ENCODE measurements around the gene PARK7.

DNA sequence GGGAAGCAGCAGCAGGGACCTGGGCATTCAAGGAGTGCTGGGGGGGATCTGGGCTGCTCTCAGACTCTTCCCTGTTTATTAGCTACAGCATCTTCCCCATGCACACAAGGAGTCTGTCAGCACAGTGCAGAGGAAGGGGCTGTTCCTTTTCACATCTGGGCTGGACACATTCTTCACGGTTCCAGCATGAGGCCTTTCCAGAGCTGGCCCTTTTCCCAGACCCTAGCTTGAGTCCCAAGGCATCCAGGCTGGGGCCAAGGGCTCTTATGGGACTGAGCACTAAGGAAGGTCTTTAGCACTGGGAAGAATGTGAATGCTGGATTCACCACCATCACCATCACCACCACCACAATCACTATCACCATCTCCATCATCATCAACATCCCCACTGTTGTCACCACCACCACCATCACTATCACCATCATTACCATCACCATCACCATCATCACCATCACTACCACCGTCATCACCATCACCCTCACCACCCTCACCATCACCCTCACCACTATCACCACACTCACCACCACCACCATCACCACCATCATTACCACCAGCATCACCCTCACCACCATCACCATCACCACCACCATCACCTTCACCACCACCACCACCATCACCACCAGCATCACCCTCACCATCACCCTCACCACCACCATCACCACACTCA lies 28.4 kb downstream of the PARK7 start:
- TF ChIP-seq, protein P1, sequence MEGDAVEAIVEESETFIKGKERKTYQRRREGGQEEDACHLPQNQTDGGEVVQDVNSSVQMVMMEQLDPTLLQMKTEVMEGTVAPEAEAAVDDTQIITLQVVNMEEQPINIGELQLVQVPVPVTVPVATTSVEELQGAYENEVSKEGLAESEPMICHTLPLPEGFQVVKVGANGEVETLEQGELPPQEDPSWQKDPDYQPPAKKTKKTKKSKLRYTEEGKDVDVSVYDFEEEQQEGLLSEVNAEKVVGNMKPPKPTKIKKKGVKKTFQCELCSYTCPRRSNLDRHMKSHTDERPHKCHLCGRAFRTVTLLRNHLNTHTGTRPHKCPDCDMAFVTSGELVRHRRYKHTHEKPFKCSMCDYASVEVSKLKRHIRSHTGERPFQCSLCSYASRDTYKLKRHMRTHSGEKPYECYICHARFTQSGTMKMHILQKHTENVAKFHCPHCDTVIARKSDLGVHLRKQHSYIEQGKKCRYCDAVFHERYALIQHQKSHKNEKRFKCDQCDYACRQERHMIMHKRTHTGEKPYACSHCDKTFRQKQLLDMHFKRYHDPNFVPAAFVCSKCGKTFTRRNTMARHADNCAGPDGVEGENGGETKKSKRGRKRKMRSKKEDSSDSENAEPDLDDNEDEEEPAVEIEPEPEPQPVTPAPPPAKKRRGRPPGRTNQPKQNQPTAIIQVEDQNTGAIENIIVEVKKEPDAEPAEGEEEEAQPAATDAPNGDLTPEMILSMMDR (IDR thresholded peaks at IDR 0.05): no peak
- TF ChIP-seq POLR2A (IDR thresholded peaks at IDR 0.05): no peak

Data from right lobe of liver (tissue), 4 donors.